GM21381 (cell line): Measurements from ENCODE around the gene CYTH3.
"Not testable (repeated sequence)": the region's sequence is repeated elsewhere in the genome, so short reads cannot be mapped to it uniquely, and the experiment has no call there.

Experiments
- ATAC-seq: cut with Tn5 transposase; IDR thresholded peaks from one replicate; pipeline ENCODE4 v1.9.1; 2021; ENCODE audit warnings: mild to moderate bottlenecking, moderate library complexity; ENCODE audit not compliant: unreplicated experiment

Gene CYTH3

DNA sequence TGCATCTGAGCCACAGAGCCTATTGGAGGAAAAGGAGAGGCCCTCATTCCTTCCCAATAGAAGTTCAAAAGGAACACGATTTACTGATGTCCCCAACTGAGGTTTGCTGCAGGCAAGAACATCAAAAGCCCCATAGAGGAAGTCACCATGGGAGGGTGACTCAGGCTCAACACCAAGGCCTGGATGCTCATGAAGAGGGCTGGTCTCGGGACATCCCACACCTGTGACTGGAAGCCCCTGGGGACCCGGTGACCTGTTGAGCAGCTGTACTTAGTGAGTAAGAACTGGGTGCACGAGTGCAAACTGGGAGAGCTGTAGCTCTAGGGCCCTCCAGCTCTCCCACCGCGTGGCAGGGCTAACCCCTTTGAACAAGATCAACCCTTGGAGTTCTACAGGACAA is 38.0 kb downstream of the CYTH3 start:
- ATAC-seq = no peak

DNA sequence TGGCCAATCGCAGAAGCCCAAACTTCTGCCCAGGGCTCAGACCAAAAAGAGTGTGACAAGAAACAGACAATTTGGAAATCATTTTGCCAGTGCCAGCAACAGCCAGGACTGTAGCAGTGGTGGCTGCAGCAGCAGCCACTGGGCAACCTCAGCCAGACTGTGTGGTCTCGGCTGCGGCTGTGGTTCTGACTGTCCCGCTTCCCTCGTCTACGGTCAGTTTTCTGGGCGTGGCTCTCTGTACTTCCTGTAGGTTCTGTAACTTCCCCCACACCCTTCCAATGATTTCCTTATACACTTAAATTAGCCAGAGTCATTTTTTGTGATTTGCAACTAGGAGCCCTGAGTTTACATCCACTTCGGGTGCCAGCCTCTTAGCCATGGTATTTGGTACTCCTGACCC is 39.9 kb downstream of the CYTH3 start:
- no peak for ATAC-seq

GRCh38 chr7:6232116-6232515 is 40.3 kb downstream of the CYTH3 start:
- no peak for ATAC-seq

- ATAC-seq = no peak
Measured at GRCh38 chr7:6231184-6231583, 41.2 kb downstream of the CYTH3 start.

- ATAC-seq = not testable (repeated sequence)
Measured at GRCh38 chr7:6229284-6229683, 43.1 kb downstream of the CYTH3 start.

DNA sequence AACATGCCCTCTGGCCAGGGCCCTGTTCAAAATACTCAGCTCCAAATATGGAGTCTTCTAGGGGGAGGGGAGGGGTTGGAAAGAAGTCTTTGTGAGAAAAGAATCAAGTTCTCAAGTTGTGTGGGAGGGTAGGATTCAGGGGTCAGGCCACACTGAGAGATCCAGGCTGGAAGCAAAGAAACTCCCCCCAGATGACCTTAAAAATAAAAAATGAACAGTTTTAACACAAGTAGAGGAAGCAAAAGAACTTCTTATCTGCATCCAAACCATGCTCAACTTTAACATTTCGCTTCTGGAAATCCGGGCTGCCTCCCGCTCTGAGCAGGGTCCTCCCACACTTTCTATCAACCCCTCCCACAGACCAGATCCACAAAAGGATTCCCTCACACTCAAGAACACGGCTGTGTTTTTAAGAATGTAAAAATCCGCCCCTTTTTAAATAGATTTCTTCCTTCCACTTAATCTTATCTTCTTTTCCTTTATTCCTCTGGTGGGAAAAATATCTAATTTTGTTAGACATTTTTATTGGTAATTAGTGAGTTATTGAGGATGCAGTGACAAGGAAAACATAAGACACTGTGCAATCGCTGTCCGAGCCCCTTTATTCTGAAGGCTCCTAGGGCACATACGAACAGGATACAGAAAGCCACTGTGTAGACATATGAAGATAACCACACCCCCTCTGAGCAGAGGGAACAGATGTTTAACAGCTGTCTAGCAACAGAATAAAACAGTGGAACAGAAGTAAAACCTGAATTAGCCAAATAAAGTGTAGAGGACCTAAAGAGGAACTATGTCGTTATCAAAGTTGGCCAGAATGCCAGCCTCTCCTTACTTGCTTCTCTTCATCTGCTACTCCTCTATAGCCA is 43.8 kb downstream of the CYTH3 start:
- ATAC-seq = peak; percentile 65

- no peak for ATAC-seq
Measured at GRCh38 chr7:6227294-6227846, 45.1 kb downstream of the CYTH3 start.

DNA sequence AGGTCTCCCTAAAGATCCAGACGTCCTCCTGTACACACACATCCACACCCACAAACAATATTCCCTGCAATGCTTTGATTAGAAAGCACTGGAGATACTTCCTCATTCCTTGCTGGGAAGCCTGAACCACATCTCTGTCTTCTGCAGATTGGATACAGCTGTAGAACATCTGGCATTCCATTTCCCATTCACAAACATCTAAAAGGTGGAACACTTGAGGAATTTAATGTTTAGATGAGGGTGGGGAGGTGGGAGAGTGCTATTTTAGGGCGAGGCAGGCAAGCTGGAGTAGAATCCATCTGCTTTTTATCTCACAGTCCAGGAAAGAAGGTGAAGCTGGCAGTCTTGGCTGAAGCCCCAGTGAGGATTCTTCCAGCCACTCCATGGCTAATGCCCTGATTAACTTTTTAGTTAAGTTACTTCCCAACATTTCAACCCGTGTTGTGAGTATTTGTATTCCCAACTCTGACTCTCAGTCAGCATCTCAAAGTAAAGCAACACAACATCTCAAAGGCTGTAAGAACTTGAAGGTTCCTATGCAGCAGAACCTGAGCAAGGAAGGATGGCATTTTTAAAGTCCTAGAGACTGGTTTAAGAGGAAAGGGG is 46.1 kb downstream of the CYTH3 start:
- ATAC-seq = no peak

- not testable (repeated sequence) for ATAC-seq
Measured at GRCh38 chr7:6223411-6223810, 49.0 kb downstream of the CYTH3 start.

GRCh38 chr7:6223010-6223409 is 49.4 kb downstream of the CYTH3 start:
- not testable (repeated sequence) for ATAC-seq

DNA sequence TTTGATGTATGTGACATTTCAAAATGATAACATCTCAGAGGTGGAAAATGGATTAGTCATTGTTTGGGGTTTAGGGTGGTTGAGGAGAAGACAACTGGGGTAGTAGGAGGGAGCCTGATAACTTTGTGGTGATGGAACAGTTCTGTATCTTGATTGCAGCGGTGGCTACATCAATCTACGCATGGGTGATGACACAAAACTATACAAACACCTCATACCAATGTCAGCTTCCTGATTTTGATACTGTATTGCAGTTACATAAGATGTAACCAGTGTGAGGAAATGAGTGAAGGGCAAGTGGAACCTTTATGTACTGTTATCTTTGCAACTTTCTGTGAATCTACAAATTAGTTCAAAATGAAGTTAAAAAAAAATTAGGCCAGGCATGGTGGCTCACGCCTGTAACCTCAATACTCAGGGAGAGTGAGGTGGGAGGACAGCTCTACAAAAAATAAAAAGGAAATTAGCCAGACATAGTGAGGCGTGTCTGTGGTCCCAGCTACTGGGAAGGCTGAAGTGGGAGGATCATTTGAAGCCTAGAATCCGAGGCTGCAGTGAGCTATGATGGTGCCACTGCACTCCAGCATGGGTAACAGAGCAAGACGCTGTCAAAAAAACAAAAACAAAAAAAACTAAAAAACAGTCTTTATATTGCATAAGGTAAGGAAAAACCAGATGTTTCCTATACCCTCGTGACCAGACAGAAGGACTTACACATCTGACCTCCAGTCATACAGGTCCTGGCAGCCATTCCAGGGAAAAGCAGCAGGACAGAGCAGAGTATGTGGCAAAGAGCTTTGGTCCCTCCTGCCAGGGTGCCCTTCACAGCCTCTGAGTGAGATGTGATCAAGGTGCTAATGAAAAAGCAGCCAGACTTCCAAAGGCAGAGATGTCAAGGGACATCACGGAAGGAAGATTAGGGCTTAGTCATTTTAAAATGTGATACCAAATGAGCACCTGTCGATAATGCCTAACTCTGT is 50.8 kb downstream of the CYTH3 start:
- no peak for ATAC-seq

GRCh38 chr7:6218329-6218728 is 54.1 kb downstream of the CYTH3 start:
- ATAC-seq = no peak

- ATAC-seq = no peak
Measured at GRCh38 chr7:6212008-6212407, 60.4 kb downstream of the CYTH3 start.

- ATAC-seq = no peak
Measured at GRCh38 chr7:6210621-6211372, 61.6 kb downstream of the CYTH3 start.

GRCh38 chr7:6209340-6209739 is 63.1 kb downstream of the CYTH3 start:
- no peak for ATAC-seq

DNA sequence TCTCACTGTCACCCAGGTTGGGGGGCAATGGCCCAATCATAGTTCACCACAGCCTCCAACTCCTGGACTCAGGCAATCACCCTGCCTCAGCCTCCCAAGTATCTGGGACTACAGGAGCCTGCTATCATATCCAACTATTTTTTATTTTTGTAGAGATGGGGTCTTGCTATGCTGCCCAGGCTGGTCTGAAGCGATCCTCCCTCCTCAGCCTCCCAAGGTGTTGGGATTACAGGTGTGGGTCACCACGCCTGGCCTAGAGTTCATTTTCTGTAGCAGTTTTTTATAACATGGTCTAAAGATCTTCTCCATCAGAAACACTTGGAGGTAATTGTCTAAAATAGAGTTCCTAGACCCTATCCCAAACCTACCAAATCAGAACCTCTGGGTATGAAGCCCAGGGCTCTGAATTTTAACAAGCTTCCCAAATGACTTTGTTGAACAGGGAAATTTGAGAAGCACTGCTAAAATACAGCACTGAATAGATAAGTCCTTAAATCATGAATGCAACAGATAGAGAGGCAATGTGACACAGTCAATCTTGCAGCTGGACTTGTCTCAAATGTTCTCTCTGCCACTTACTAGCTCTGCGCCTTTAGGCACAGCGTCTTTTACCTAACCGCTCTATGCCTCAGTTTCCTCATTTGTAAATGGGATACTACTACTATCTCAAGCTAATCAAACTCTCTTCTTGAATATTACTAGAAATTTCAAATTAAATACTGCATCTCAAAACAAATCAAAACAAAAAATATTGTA is 63.7 kb downstream of the CYTH3 start:
- ATAC-seq = no peak

DNA sequence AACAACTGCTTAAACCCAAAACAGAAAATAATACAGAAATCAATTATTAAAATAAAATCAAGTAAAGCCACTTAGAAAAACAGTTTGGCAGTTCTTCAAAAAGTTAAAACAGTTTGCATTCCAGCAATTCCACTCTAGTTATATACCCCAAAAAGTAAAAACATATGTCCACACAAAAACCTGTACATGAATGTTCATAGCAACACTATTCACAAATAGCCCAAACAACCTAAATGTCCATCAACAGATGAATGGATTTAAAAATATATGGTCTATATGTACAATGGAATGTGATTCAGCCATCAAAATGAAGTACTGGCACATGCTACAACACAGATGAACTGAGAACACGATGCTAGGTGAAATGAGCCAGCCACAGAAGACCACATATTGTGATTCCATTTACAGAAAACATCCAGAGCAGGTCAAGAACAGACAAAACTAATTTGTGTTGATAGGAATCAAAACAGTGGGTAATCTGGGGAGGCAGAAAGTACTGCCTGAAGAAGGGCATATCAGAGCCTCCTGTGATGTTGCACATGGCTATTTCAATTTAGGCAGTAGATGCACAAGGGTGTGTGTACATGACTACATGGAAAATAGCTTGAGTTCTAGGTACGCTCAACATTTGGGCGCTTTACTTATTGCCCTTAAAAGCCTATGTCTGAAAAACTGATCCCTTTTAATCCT is 66.3 kb downstream of the CYTH3 start:
- ATAC-seq = no peak

- ATAC-seq = no peak
Measured at GRCh38 chr7:6203381-6203780, 69.0 kb downstream of the CYTH3 start.

DNA sequence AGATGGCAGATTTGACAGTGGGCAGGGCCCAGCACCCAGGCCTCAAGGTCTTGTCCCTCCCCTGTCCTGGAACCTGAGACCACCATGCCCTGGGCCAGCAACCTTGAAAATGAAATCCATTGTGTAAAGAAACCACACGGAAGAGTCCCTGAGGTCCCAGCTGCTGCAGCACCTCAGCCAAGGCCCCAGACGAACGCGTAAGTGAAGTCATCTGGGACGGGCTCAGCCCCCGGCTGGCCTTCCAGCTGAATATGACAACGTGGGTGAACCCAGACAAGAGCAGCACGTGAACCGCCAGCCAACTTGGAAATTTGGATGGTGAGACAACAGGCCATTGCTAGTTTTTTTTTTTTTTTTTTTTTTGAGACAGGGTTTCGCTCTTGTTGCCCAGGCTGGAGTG is 70.3 kb downstream of the CYTH3 start:
- ATAC-seq = no peak
